Colon (tissue), 2 donors: Measurements from ENCODE around the gene PRSS1.

Source experiments
- FAIRE-seq: peaks from 2 replicates; lab custom pipeline; 2012; peaks lifted over from hg19 to GRCh38; lab: Jason Lieb, UNC
- donor health status: control.
- donor health status: control.

Gene PRSS1

GRCh38 chr7:142795339-142795863, 46.1 kb downstream of the PRSS1 start:
- no peak for FAIRE-seq

- FAIRE-seq, result no peak
These were observed 46.8 kb downstream of the PRSS1 start for GRCh38 chr7:142796001-142796500.

- FAIRE-seq, result no peak
These were observed 47.5 kb downstream of the PRSS1 start for GRCh38 chr7:142796501-142797390.

- no peak for FAIRE-seq
These were observed 48.4 kb downstream of the PRSS1 start for GRCh38 chr7:142797391-142798377.

- FAIRE-seq, result no peak
These were observed 49.5 kb downstream of the PRSS1 start for GRCh38 chr7:142798451-142799436.

GRCh38 chr7:142799437-142799835, 50.2 kb downstream of the PRSS1 start:
- no peak for FAIRE-seq

- FAIRE-seq, result no peak
These were observed 50.8 kb downstream of the PRSS1 start for GRCh38 chr7:142800088-142800487.

GRCh38 chr7:142800699-142801260, 51.5 kb downstream of the PRSS1 start:
- no peak for FAIRE-seq

GRCh38 chr7:142801601-142802295, 52.5 kb downstream of the PRSS1 start:
- FAIRE-seq, result no peak

- no peak for FAIRE-seq
These were observed 53.0 kb downstream of the PRSS1 start for GRCh38 chr7:142802301-142802700.
